Sigmoid colon (tissue), 7 donors: ENCODE results near the gene CDNF. TPM values are rescaled to one million over a fixed set of nuclear protein-coding genes. Genes with fewer than 3 reads are reported as not detected.

Source experiments
- DNase-seq: peaks from one replicate; pipeline ENCODE4 v3.0.0-alpha.2; 2019
- H3K27ac ChIP-seq, 4 donors: fragments of 200-600 bp; sonication (generic); one replicate each; pipeline ENCODE4 v1.5.1; 2016 to 2019; ENCODE audit warnings: mild to moderate bottlenecking in 1 of 4
- H3K27me3 ChIP-seq, 3 donors: fragments of 200-600 bp; sonication (generic); one replicate each; pipeline ENCODE4 v1.5.1; 2019; ENCODE audit warnings: mild to moderate bottlenecking in 1 of 3
- H3K36me3 ChIP-seq, 4 donors: fragments of 200-600 bp; sonication (generic); one replicate each; pipeline ENCODE4 v1.5.1; 2016 to 2019
- H3K4me1 ChIP-seq, 4 donors: fragments of 200-600 bp; sonication (generic); one replicate each; pipeline ENCODE4 v1.5.1; 2017 to 2019
- H3K4me3 ChIP-seq, 4 donors: fragments of 200-600 bp; sonication (generic); one replicate each; pipeline ENCODE4 v1.5.1; 2017 to 2019; ENCODE audit warnings: mild to moderate bottlenecking in 2 of 4, moderate library complexity in 1 of 4
- H3K9me3 ChIP-seq, 4 donors: fragments of 200-600 bp in 3 of 4; sonication (generic) in 3 of 4; one replicate each; pipeline versions ENCODE4 v1.5.1 to v1.6.1; 2013 to 2019
- EP300 ChIP-seq, 4 donors: sonication (generic); formaldehyde crosslinking; IDR thresholded peaks; one replicate each; pipeline ENCODE4 v1.6.1; 2017; ENCODE audit warnings: antibody characterized with exemption in 4 of 4
- POLR2A ChIP-seq, 2 donors: fragments of 450-650 bp; IDR thresholded peaks; one replicate each; pipeline ENCODE4 v1.6.1; 2016; ENCODE audit warnings: antibody characterized with exemption in 2 of 2, mild to moderate bottlenecking in 2 of 2, moderate library complexity in 2 of 2
- POLR2AphosphoS5 ChIP-seq, 4 donors: sonication (generic); formaldehyde crosslinking; IDR thresholded peaks; one replicate each; pipeline ENCODE4 v1.6.1; 2017; ENCODE audit warnings: antibody characterized with exemption in 4 of 4
- WGBS, 2 donors: extraction: QIAGEN DNeasy Blood & Tissue Kit; methylation state at CpG; one replicate each; pipeline ENCODE4 v1.1.7; 2013; 5-methylcytosine and 5-hydroxymethylcytosine counted together
- intact Hi-C: fragments of 100-400 bp; cut with DNase I; formaldehyde crosslinking; loops from one replicate; pipeline ENCODE4 v1.15.1; 2023
- polyA plus RNA-seq, 3 donors: library from polyadenylated mRNA; stranded (reverse); fragments of 200-250 nt; gene quantifications; one replicate each; pipeline ENCODE4 v1.2.3, GENCODE V29; 2013
- total RNA-seq, 4 donors: library from RNA; depleted of rRNA; stranded (reverse); fragments of >200 nt; gene quantifications; one replicate each; pipeline ENCODE4 v1.1.0, GENCODE V29; 2016
- TF ChIP-seq, protein P1 (sequence below), 4 experiments: fragments of 450-650 bp in 3 of 4; fragments of 200-600 bp in 1 of 4; IDR thresholded peaks; one replicate each; pipeline ENCODE4 v1.5.1; 2016 to 2019; ENCODE audit warnings: antibody characterized with exemption in 4 of 4, mild to moderate bottlenecking in 3 of 4, moderate library complexity in 2 of 4
- donor health status: healthy with polysubstance abuse.
- donor health status: Bipolar disorder and iron deficiency.
- donor health status: healthy.

CDNF gene
- total and polyA plus RNA-seq, 7 donors, result 0.95 to 2.9 (median 1.8) TPM; not detected in 3

GRCh38 chr10:14779001-14779651, 58.7 kb downstream of the CDNF start:
- WGBS, 2 donors, result 12 to 63% methylated on average over 6 of the region's 6 CpGs
- no peak for DNase-seq
- Histone ChIP-seq H3K27ac (no peak overlapping the region), H3K4me3 (no peak overlapping the region), H3K27me3 (no peaks in the 10 kb centered on the region), H3K9me3 (no peaks in the 10 kb centered on the region), H3K4me1 (peaks cover 0 to 16% (median 15%) of the 10 kb centered on the region in 4 donors), H3K36me3 (no peaks in the 10 kb centered on the region)
- intact Hi-C loops, result loop anchor here (2.0 kb wide), 1 partner anchor 42 kb away; no protein-coding TSS in a partner anchor
- no peak for TF ChIP-seq POLR2A (IDR thresholded peaks at IDR 0.05)
- TF ChIP-seq EP300 (IDR thresholded peaks at IDR 0.05), result no peak
- TF ChIP-seq, protein P1, sequence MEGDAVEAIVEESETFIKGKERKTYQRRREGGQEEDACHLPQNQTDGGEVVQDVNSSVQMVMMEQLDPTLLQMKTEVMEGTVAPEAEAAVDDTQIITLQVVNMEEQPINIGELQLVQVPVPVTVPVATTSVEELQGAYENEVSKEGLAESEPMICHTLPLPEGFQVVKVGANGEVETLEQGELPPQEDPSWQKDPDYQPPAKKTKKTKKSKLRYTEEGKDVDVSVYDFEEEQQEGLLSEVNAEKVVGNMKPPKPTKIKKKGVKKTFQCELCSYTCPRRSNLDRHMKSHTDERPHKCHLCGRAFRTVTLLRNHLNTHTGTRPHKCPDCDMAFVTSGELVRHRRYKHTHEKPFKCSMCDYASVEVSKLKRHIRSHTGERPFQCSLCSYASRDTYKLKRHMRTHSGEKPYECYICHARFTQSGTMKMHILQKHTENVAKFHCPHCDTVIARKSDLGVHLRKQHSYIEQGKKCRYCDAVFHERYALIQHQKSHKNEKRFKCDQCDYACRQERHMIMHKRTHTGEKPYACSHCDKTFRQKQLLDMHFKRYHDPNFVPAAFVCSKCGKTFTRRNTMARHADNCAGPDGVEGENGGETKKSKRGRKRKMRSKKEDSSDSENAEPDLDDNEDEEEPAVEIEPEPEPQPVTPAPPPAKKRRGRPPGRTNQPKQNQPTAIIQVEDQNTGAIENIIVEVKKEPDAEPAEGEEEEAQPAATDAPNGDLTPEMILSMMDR (IDR thresholded peaks at IDR 0.05), result no peak
- TF ChIP-seq POLR2AphosphoS5 (IDR thresholded peaks at IDR 0.05), result no peak

GRCh38 chr10:14776546-14776945, 61.3 kb downstream of the CDNF start:
- DNase-seq, result no peak
- peaks cover 0 to 16% (median 15%) of the 10 kb centered on the region in 4 donors for H3K4me1 ChIP-seq
- H3K4me3 ChIP-seq, result no peak overlapping the region
- no peaks in the 10 kb centered on the region for H3K9me3 ChIP-seq
- H3K27ac ChIP-seq, result no peak overlapping the region
- intact Hi-C loops, result no loop called here
- no peak for TF ChIP-seq POLR2AphosphoS5 (IDR thresholded peaks at IDR 0.05)
- no peak for TF ChIP-seq EP300 (IDR thresholded peaks at IDR 0.05)
- TF ChIP-seq, protein P1 (IDR thresholded peaks at IDR 0.05), result no peak
- no peak for TF ChIP-seq POLR2A (IDR thresholded peaks at IDR 0.05)
- 91 to 92% methylated on average over 9 of the region's 9 CpGs for WGBS, 2 donors
- no peaks in the 10 kb centered on the region for H3K36me3 ChIP-seq
- H3K27me3 ChIP-seq, result no peaks in the 10 kb centered on the region

GRCh38 chr10:14775656-14776055, 62.2 kb downstream of the CDNF start:
- Histone ChIP-seq H3K4me3 (no peak overlapping the region), H3K4me1 (peaks cover 0 to 16% (median 15%) of the 10 kb centered on the region in 4 donors), H3K27me3 (no peaks in the 10 kb centered on the region), H3K9me3 (no peaks in the 10 kb centered on the region), H3K27ac (no peak overlapping the region), H3K36me3 (no peaks in the 10 kb centered on the region)
- WGBS, 2 donors, result 69 to 80% methylated on average over 3 of the region's 3 CpGs
- DNase-seq, result no peak
- TF ChIP-seq POLR2A (IDR thresholded peaks at IDR 0.05), result no peak
- no peak for TF ChIP-seq POLR2AphosphoS5 (IDR thresholded peaks at IDR 0.05)
- TF ChIP-seq, protein P1 (IDR thresholded peaks at IDR 0.05), result no peak
- TF ChIP-seq EP300 (IDR thresholded peaks at IDR 0.05), result no peak
- intact Hi-C loops, result no loop called here

DNA sequence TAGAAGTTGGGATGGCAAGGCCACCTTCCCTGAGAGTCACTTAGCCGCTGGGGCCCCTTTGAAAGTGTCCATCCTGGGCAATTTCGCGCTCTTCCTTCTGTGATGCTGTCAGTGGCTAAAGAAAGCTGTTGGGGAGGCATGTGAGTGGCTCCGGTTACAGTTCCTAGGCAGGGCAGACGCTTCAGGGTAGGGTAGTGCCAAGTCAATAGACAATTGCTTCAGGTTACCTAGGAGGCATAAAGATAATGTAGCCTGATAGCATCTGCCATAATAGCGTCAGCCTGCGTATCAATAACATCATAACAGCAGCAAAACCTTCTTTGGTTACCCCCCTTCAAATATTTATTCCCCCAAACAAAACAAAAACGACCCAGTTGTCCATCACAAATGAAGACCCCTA, 63.0 kb downstream of the CDNF start, which contains the start of gene FAM107B:
Gene FAM107B, minus strand, starts transcription at position 101 of the 400 bp plus-strand sequence. CDS start 234 bp downstream, outside the sequence.
- TF ChIP-seq POLR2AphosphoS5 (IDR thresholded peaks at IDR 0.05), result no peak
- no peak for TF ChIP-seq POLR2A (IDR thresholded peaks at IDR 0.05)
- TF ChIP-seq, protein P1 (IDR thresholded peaks at IDR 0.05), result no peak
- Histone ChIP-seq H3K4me3 (no peak within 1 kb of the TSS), H3K36me3 (no peaks in the 10 kb centered on the region), H3K27me3 (no peaks in the 10 kb centered on the region), H3K9me3 (no peaks in the 10 kb centered on the region), H3K27ac (no peak within 1 kb of the TSS), H3K4me1 (peaks cover 0 to 16% (median 15%) of the 10 kb centered on the region in 4 donors)
- DNase-seq, result no peak
- WGBS, 2 donors, result 92 to 95% methylated on average over 8 of the region's 8 CpGs
- intact Hi-C loops, result no loop called here
